ENCODE measurements around the gene PSMC6. TPM values are rescaled to one million over a fixed set of nuclear protein-coding genes. Genes with fewer than 3 reads are reported as not detected.

PSMC6 gene
- total and polyA plus RNA-seq, 11 donors = 74.3 to 141 (median 84.4) TPM

- ATAC-seq = no peak
- TF ChIP-seq CTCF (IDR thresholded peaks at IDR 0.05) (no peak), POLR2A (IDR thresholded peaks at IDR 0.05) (no peak)
- DNase-seq = no peak
- H3K4me3 ChIP-seq = no peak overlapping the region
- intact Hi-C loops (cut with DNase I) = no loop called here
- no peaks in the 10 kb centered on the region for H3K27me3 ChIP-seq
- H3K36me3 ChIP-seq = peaks cover 0 to 98% (median 85%) of the 10 kb centered on the region in 9 donors
- no peak overlapping the region for H3K27ac ChIP-seq
- H3K4me1 ChIP-seq = no peaks in the 10 kb centered on the region
- H3K9me3 ChIP-seq = no peaks in the 10 kb centered on the region
These were observed 62.9 kb downstream of the PSMC6 start for GRCh38 chr14:52769887-52770286.

GRCh38 chr14:52776816-52777215, 69.8 kb downstream of the PSMC6 start:
- Histone ChIP-seq H3K4me3 (no peak overlapping the region), H3K36me3 (peaks cover 0 to 99% (median 89%) of the 10 kb centered on the region in 9 donors), H3K9me3 (no peaks in the 10 kb centered on the region), H3K4me1 (no peaks in the 10 kb centered on the region), H3K27ac (no peak overlapping the region), H3K27me3 (no peaks in the 10 kb centered on the region)
- TF ChIP-seq POLR2A (IDR thresholded peaks at IDR 0.05) = no peak
- TF ChIP-seq CTCF (IDR thresholded peaks at IDR 0.05) = no peak
- ATAC-seq (no peak), DNase-seq (no peak)
- intact Hi-C loops (cut with DNase I) = no loop called here
- 74 to 86% (median 80%) methylated on average over 7 of the region's 7 CpGs for WGBS, 4 donors

Other genes starting within 250 kb of the PSMC6 start
- 1 to 10 TPM; 3.4 to 7.1 (median 4.1) TPM for gene TXNDC16, start 154.7 kb upstream of the PSMC6 start, total RNA-seq
- 1 to 10 TPM in 1 of 2 donors, under 1 TPM in 1; 0.72 to 2.3 TPM for gene TXNDC16, start 154.7 kb upstream of the PSMC6 start, polyA plus RNA-seq
- 1 to 10 TPM in 5 of 9 donors, under 1 TPM in 4; 0.67 to 1.9 (median 1.1) TPM for gene GPR137C, start 154.4 kb upstream of the PSMC6 start, total RNA-seq
- 1 to 10 TPM in 1 of 2 donors, under 1 TPM in 1; 0.61 to 1.4 TPM for gene GPR137C, start 154.4 kb upstream of the PSMC6 start, polyA plus RNA-seq
- 10 to 100 TPM; 13.9 to 36.7 (median 16.3) TPM for gene ERO1A, start 11.6 kb upstream of the PSMC6 start, total RNA-seq
- 10 to 100 TPM in 1 of 2 donors, 1 to 10 TPM in 1; 6.4 to 17.9 TPM for gene ERO1A, start 11.6 kb upstream of the PSMC6 start, polyA plus RNA-seq
- 10 to 100 TPM; 10.6 to 16.5 (median 12.9) TPM for gene STYX, start 23.0 kb downstream of the PSMC6 start, total RNA-seq
- gene STYX, start 23.0 kb downstream of the PSMC6 start, polyA plus RNA-seq = 1 to 10 TPM; 3.5 to 9.7 TPM
- gene GNPNAT1, start 84.4 kb downstream of the PSMC6 start, total RNA-seq = 10 to 100 TPM in 4 of 9 donors, 1 to 10 TPM in 5; 5.3 to 12.8 (median 8.0) TPM
- gene GNPNAT1, start 84.4 kb downstream of the PSMC6 start, polyA plus RNA-seq = 10 to 100 TPM in 1 of 2 donors, 1 to 10 TPM in 1; 2.7 to 19.9 TPM
- gene FERMT2, start 243.8 kb downstream of the PSMC6 start, total RNA-seq = 100 to 1,000 TPM in 6 of 9 donors, 10 to 100 TPM in 3; 87.4 to 158 (median 104) TPM
- gene FERMT2, start 243.8 kb downstream of the PSMC6 start, polyA plus RNA-seq = 100 to 1,000 TPM in 1 of 2 donors, 10 to 100 TPM in 1; 31.2 to 104 TPM

Data from heart left ventricle (tissue), 16 donors.